Sigmoid colon (tissue), 4 donors: Measurements from ENCODE around the gene TNP2.

Source experiments
- CTCF ChIP-seq, 4 experiments: fragments of 450-650 bp in 3 of 4; fragments of 200-600 bp in 1 of 4; IDR thresholded peaks; one replicate each; pipeline ENCODE4 v1.5.1; 2016 to 2019; ENCODE audit warnings: antibody characterized with exemption in 4 of 4, mild to moderate bottlenecking in 3 of 4, moderate library complexity in 2 of 4
- EP300 ChIP-seq, 4 donors: sonication (generic); formaldehyde crosslinking; IDR thresholded peaks; one replicate each; pipeline ENCODE4 v1.6.1; 2017; ENCODE audit warnings: antibody characterized with exemption in 4 of 4
- POLR2A ChIP-seq, 2 donors: fragments of 450-650 bp; IDR thresholded peaks; one replicate each; pipeline ENCODE4 v1.6.1; 2016; ENCODE audit warnings: antibody characterized with exemption in 2 of 2, mild to moderate bottlenecking in 2 of 2, moderate library complexity in 2 of 2
- POLR2AphosphoS5 ChIP-seq, 4 donors: sonication (generic); formaldehyde crosslinking; IDR thresholded peaks; one replicate each; pipeline ENCODE4 v1.6.1; 2017; ENCODE audit warnings: antibody characterized with exemption in 4 of 4

- no peak for TF ChIP-seq EP300 (IDR thresholded peaks at IDR 0.05)
- TF ChIP-seq CTCF (IDR thresholded peaks at IDR 0.05): no peak
- TF ChIP-seq POLR2A (IDR thresholded peaks at IDR 0.05): no peak
- no peak for TF ChIP-seq POLR2AphosphoS5 (IDR thresholded peaks at IDR 0.05)
These were observed 7.2 kb upstream of the TNP2 start, which contains the start of gene PRM2 for GRCh38 chr16:11276143-11276895.
